GM10248 (cell line): ENCODE measurements around the gene FAM72D.
"Not testable (repeated sequence)": the region's sequence is repeated elsewhere in the genome, so short reads cannot be mapped to it uniquely, and the experiment has no call there.

Experiments used
- CTCF ChIA-PET: fragments of 300-600 bp; sonication (Branson Sonifier 250); formaldehyde crosslinking; extraction: SDS; loops from one replicate; lab custom pipeline; 2021; ENCODE audit warnings: antibody characterized with exemption; lab: Yijun Ruan, JAX
- POLR2A ChIA-PET: fragments of 350-650 bp; sonication (Branson Sonifier 250); formaldehyde crosslinking; extraction: SDS; loops from one replicate; lab custom pipeline; 2020; ENCODE audit warnings: antibody characterized with exemption; lab: Yijun Ruan, JAX
- DNase-seq: peaks from one replicate; pipeline ENCODE4 v3.0.0; 2012; ENCODE audit errors: extremely low spot score

The FAM72D gene

DNA sequence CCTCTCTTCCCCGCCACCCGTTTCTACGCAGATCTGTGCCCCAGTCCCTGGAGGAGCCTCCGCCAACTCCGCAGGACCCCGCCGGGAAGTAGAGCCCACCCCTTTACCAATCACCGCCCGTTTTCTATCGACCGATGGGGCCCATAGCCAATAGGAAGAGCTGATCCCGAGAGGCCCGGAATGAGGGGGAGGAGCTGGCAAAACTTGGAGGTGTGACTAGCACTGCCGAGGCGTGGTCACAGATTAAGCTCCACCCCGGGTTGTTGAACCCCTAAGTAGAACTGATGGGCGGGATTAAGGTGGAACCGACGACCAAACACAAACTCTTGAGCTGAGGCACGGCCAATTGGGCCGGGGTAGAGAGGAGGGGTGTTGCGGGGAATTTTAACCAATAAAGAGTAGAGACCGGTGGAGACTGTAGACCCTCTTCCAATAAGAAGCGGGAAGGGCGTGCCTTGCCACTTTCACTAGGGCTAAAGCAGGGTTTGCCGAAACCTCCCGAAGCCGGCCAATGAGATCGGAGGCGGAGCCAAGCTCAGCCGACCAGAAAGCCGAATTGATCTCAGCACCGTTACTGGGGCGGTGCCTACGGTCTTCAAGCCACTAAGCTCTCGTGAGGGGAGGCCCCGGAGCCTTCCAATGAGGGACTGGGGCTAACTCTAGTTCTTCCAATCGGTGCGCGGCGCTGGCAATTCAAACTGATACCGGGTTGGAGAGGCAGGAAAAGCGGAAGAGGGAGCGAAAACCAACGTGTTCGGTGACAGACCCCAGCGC is at the start of gene FAM72D, which contains the start of gene SRGAP2B:
FAM72D (plus strand) TSS at position 691 of the 774 bp plus-strand sequence. CDS start 874 bp downstream, outside the sequence.
SRGAP2B (minus strand) TSS at position 45 of the 774 bp plus-strand sequence. CDS start 2,427 bp downstream, outside the sequence.
- CTCF ChIA-PET, DNase-seq, POLR2A ChIA-PET: not testable (repeated sequence)

DNA sequence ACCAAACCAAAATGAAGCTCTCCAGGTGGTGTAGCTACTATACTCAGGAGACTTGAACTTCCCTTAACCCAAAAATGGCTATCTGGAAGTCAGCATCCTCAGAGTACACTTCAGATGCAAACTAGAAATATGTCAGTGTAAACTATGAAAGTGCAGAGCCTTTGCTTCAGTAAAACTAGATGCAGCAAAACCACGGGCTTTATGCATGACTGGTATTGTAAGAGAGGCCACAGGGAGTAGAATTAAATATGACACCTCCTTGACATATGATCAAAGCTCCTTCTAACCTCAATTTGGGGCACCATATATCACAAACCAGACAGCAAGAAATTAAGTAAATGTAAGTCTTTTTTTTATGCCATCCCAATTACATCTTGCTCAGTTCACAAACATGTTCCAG is 48.2 kb upstream of the FAM72D start:
- POLR2A ChIA-PET = not testable (repeated sequence)

DNA sequence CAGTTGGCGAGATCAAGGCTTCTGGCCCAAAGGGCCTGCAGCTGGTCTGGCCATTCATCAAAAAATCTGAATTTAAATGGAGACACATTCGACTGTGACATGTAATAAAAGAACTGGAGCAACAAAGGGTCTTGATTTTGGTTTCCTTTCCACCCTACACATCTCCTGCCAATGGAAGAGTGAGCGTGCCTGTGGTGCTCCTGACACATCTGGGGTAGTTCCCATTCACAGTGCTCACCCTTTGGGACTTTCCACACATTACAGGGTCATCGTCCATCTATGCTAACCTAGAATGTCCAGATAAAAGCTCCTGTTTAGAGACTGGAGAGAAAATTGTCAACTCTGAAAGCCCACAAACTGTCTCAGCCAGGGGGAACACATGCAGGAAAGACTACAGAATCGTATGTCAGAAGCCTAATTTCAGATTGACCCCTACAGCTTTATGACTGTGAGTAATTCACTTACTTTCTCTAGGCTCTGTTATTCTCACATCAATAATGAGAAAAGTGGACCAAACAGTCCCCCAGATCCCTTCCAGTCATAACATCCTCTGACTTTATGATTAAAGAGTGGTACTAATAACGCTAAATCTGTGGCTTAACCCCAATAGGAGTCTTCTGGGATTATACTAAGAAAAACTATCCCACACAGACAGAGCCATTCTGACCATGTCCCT is 47.5 kb upstream of the FAM72D start:
- DNase-seq, CTCF ChIA-PET, POLR2A ChIA-PET: not testable (repeated sequence)

More for the DNA sequence above, 48.2 kb upstream of the FAM72D start:
- DNase-seq, CTCF ChIA-PET: not testable (repeated sequence)

DNA sequence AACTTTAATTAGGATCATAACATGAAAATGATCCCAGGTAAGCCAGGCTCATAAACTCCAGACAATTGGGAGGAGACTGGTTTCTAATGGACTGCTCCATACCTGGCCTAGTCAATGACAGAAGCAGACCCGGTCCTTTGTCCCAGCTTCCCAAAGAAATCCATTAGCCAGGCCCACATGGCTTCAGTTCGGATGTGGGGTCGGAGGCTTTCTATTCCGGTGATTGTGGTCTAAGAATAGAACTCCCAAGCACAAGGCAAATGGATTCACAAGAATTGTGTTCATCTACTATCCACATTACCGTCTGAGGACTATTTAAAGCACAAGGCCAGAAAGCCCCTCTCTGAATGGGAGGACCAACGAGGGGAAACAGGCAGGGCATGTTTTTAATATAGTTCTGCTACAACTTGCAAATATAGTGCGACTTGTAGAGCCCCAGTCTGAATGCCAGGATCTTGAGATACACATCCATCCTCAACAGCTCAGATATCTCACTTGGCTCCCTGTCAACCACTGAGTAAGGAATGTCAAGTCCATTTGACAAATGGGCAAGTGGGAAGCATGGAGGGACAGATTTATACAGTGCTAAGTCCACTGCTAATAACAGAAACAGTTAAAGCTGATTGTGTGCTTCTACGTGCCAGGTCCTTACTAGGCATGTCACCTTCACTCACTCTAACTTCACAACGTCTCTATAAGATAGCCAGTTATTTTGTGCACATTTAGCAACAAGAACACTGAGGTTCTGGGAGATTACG is 43.6 kb upstream of the FAM72D start:
- POLR2A ChIA-PET, DNase-seq, CTCF ChIA-PET: not testable (repeated sequence)

DNA sequence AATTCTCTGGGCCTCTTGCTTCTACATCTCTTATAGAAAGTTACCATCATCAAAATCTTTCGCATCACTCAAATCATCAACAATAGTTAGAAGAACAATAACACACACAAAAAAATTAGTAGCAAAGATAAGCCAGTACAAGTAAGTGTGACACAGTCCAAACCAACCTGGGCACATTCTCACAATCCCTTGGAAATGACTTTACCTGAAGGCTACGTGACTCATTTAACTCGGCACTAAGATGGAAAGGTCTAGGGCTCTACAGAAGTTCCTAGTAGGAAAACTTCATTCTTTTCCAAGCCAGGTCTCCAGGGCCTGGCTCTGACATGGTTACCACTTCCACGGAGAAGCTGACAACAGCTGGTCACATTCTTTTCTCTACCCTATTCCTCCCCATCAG is 42.3 kb upstream of the FAM72D start:
- CTCF ChIA-PET, POLR2A ChIA-PET, DNase-seq: not testable (repeated sequence)

DNA sequence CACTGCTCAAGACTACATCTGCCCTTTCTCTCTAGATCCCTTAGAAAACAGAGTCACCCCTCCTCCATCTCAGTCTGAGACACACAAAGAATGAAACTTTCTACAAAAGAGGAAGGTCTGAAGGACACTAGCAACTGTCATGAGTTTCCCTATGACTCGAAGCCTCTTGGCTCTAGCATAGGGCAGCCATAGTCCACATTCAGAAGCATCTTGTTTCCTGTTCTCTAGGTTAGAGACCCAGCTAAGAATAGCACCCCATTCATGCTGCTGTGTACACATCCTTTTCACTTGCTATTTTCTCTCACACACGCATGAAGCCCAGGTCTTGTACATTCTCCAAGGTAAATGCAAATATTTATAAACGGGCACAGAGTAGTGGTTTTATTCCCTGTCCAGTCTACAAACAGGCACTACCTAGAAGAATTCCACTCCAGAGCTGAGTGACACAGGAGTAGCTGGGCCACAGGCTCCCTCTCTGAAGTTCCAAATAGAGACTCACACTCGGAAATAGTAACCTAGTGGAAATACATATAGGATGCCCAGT is 40.5 kb upstream of the FAM72D start:
- CTCF ChIA-PET, DNase-seq, POLR2A ChIA-PET: not testable (repeated sequence)

DNA sequence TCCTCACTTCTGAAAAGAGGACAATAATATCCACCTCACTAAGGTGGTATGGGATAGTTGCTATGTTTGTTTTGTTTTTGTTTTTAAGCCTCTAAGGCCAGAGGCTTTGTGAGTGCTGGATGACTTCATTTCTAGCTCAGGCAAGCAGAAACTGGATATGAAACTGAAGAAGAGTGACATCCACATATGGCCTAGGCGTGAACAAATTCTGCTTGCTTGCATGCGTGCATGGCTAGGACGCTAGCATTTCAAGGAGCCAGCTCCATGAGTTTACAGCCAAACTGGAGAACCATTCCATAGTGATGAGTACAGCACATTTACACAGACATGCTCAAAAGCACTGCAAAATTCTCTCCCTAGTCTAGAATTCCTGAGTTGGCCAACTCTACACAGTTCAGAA is 37.6 kb upstream of the FAM72D start:
- CTCF ChIA-PET, DNase-seq, POLR2A ChIA-PET: not testable (repeated sequence)

DNA sequence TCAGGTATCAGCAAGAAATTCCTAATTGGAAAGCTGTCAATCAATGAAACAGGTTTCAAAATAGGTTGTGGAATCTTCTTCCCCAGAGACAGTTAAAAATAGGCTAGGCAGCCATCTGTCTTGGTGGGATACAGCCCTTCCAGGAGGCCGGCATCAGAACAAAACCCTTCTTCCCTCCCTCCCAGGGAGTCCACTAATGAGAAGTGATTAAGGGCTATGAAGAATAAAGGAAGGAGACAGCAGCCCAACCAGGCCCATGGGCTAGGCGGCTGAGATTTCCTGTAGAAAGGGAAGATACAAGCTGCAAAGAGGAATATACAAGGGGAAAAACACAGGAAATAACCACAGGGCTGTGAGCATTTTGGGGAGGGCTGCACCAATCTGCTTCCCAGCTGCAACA is 32.5 kb upstream of the FAM72D start:
- CTCF ChIA-PET, DNase-seq: not testable (repeated sequence)

DNA sequence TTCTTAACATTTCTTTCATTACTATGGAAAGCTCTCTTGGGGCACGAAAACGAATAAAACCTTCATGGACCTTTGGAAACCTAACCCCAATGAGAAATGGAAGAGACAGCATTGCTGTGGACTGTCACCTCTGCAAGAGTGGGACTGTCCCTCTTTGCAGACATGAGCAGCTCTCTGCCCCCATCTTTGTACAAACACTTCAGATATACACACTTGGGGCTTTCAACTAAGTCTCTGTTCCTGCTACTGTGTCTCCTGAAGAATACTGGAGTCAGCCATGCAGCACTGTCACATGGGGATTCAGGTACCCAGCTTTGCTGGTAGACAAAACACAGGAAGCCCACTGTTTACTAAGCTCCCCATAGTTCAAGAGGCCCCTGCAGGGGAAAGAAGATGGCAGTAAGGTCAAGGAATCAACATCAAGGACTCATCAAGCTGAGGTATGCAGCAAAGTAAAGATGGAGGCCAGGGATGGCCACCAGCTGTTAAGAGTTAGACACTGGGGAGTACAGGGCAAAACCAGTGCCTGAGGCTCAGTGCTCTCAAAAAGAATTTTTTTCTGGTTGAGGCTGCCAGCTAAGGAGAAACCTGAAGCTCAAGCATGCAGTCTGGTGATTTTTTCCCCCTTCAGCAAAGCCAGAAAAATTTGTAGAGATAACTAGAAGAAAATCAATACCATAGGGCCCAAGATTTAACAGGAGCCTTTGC is 31.7 kb upstream of the FAM72D start:
- CTCF ChIA-PET, POLR2A ChIA-PET, DNase-seq: not testable (repeated sequence)

More for the DNA sequence above, 32.5 kb upstream of the FAM72D start:
- POLR2A ChIA-PET = not testable (repeated sequence)

DNA sequence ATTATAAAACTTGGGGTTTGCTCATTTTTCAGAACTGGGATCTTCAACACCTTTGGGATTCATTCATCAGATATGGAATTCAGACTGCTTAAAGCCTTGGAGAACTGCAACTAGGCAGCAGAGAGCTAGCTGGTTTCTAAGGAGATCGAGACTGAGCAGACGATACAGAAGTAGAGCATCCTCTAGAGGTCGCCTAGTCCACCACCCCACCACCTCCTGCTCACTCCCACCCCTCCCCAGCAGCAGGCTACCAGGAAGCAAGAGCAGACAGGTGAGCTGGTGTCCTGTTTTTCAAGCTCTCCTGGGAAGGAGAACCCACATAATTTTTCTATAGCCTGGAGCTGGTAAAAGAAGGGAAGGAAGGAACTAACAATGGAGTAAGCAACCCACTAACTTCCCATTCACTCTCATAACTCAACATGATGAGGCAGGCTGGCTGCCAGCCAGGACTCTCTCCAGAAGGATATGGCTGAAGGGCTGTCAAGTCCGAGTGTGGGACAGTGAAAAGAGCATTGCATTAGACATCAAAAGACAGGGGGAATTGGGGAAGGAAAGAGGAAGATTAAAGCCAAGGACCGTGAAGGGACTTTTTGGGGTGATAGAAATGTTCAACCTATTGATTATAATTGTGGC is 30.5 kb upstream of the FAM72D start:
- CTCF ChIA-PET, DNase-seq, POLR2A ChIA-PET: not testable (repeated sequence)

DNA sequence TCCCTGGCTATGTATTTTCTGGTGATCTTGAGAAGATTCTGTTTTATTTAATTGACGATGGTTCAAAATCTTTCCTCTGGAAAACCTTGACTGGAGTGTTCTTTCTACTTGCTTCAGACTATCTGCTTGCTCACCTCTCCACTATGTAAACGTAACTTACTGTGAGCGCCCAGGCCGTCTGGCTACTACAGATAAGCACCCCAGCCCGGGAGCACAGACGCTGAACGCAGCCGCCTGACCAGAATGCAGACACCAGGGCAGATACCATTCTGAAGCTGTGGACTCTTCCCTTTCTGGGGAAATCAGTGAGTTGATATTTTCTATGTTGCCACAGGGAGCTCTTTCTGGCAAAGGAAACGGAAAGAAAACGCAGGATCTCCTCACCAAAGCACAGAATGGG is 29.3 kb upstream of the FAM72D start:
- POLR2A ChIA-PET, DNase-seq, CTCF ChIA-PET: not testable (repeated sequence)

DNA sequence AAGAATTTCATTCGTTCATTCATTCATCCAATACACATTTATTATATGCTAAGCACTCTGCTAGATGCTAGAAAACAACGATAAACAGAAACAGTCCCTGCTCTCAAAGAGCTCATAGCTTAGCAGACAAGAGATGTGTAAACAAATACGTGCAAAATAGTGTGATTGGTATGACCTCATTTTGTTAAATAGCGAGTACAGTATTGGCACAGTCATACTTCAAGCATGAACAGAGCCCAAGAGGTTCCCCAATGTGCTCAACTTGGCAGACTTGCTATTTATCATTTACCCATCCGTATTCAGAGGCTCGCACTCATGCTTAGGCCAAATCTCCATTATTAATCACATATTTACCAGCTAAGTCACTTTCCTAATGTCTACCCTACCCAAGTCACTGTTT is 24.2 kb upstream of the FAM72D start:
- POLR2A ChIA-PET, DNase-seq, CTCF ChIA-PET: not testable (repeated sequence)

DNA sequence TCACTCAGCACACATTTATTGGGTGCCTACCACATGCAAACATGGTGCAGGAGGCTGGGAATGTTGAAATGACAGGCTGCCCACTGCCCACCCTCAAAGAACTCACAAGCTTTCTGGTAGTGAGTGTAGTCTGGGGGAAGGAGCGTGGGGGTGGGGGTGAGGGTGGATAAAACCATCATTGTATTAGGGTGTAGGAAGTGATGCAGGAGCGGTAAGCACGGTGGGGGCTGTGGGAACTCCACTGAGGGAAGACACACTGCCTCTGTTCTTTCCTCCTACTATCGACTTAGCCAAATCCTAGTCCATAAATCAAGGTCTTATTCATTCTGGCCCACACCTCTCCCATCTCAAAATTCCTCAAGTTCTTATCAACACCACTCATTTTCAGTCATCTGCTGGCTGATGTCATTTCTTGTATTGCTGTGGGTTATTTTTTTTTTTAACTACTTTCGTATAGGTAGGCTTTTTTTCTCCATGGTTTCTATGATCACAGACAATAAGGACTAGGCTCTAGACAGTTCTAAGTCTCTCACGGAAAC is 21.7 kb upstream of the FAM72D start:
- CTCF ChIA-PET, DNase-seq, POLR2A ChIA-PET: not testable (repeated sequence)

DNA sequence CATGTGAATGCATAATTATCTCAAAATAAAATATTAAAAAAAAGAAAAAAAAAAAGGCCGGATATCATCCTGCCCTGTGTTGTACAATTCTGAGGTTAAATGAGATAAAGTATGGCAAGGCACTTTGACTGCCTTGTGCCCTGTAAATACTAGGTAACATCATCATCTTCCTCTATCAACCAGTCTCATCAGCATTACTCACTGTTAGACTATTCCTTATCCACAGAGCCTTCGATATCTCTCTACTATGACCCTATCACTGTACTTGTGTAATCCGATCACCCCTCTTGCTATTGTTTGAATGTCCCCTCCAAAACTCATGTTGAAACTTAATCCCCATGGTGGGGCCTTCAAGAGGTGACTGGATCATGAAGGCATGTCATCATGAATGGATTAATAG is 18.9 kb upstream of the FAM72D start:
- POLR2A ChIA-PET, CTCF ChIA-PET, DNase-seq: not testable (repeated sequence)

DNA sequence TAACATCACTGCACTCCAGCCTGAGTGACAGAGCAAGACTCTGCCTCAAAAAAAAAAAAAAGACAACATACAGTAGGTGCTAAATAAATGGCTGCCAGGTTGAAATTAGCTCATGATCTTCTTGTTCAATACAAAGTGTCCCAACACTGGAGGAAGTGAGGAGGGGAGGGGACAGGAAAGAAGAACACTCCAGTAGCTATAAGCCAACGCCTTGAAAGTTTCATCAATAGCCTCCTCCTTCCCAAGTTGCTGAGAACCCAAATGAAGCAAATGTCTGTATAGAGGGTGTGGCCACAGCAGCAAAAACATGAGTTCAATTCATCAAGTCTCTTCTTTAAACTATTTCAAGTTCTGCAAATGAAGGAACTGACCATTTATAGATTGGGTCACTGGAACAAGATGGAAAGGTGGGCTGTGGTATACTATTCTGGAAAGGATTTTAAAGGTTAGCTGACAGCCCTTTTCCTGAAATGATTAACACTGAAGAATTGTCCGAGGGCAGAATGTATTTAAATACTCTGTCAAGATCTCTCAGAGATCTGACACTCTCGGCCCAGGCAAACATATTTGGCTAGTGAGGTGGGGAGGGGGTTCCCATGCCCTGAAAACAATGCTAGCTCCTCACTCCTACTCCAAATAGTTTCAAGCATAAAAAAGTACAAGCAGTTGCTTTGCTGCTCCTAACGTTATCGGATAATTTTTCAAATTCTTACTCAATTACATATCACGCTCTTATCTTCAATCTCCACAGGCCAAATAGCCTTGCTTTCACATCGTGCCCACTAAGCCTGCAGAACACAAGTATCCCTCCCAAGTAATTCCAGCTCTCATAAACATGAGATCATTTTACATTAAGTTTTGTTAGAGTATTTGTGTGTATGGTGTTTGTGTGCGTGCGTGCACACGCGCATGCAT is 17.6 kb upstream of the FAM72D start:
- CTCF ChIA-PET, POLR2A ChIA-PET, DNase-seq: not testable (repeated sequence)
